ENCODE results near the gene PEX10.
"Not testable (repeated sequence)": the region's sequence is repeated elsewhere in the genome, so short reads cannot be mapped to it uniquely, and the experiment has no call there.

The PEX10 gene

DNA sequence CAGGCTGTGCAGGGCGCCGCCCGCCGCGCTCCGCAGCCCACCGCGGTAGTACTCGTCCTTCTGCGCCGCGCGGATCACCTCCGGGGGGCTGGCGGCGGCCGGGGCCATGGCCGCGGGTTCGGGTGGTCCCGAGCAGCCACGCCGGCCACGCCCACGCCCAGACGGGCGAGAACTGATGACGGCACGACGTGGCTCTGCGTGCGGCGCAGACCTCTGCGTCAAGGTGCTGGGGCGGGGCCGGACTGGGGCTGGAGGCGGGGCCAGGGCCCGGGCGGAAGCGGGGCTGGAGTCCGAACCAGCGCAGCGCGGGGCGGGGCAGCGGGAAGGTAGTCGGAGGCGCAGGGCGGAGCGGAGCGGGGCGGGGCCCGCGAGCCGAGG lies at the start of gene PEX10:
PEX10 (minus strand) TSS at position 170 of the 378 bp plus-strand sequence; CDS start at position 108, 62 bp downstream.
- DNase-seq: peak; percentile 100

DNA sequence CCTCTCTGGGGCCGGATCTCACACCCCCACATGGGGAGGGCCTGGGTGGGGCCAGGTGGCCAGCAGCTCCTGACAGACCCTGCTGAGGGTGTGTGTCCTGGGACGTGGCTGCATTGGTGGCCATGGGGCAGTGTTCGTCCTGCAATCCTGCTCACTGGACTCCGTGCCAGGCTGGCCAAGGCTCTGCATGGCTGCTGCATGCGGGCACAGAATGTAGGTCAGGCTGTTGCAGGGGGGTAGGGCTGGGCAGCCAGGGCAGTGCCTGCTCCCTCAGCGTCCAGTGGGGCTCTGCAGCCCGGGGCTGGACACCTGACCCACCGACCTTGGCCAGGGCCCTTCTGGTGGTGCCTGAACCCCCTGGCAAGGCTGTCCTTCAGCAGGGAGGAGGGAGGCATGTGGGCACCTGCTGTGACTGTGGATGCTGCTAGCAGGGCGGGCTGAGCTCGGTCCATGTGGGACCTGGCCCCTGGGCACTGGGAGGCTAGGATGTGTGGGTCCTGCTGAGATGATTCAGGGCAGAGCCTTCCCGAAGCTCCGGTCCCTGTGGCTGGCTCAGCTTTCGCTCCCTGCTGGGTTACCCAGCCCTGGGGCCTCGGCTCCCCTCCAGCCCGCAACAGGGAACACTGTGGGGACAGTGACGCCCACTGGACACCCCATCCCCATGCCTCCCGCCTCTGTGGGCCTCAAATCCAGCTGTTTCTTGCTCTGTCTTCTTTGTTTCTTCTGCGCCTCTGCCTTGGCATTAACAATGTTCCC lies 48.8 kb upstream of the PEX10 start:
- no peak for DNase-seq

DNA sequence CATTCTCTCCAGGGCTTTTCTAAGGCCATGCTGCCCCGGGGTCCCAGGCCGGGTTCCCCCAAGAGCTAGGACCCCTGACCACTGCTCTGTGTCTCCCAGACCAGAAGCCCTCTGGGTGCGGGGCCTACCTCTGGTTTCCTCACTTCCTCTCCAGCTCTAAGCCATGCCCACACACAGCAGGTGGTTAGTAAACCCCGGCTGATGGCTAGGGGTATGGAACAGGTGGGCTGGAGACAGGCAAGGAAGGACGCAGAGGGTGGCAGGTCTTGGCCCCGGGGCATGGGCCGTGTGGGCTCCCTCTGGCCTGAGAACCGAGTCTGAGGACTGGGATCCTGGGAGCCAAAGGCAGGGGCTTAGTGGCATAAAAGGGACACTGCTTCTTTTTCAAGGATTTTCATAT lies 47.8 kb upstream of the PEX10 start:
- DNase-seq: no peak

DNA sequence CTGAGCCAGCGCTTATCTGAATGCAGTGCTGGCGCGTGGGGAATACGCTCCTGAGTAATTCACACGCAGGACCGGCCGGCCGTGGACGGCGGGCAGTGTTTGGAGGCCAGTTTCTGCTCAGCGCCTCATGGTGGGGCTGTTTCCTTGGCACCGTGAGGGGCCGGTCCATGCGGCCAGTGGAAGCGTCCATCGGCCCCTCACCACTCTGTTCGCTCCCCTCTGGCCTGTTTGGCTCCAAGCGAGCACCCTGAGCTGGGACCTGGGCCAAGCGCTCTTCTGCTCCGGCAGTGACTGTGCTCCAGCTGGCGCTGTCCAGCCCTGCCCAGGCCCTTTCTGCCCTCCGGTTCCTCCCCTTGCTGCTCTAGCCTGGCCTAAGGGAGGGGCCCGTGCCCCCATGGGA lies 47.4 kb upstream of the PEX10 start:
- DNase-seq: no peak

DNA sequence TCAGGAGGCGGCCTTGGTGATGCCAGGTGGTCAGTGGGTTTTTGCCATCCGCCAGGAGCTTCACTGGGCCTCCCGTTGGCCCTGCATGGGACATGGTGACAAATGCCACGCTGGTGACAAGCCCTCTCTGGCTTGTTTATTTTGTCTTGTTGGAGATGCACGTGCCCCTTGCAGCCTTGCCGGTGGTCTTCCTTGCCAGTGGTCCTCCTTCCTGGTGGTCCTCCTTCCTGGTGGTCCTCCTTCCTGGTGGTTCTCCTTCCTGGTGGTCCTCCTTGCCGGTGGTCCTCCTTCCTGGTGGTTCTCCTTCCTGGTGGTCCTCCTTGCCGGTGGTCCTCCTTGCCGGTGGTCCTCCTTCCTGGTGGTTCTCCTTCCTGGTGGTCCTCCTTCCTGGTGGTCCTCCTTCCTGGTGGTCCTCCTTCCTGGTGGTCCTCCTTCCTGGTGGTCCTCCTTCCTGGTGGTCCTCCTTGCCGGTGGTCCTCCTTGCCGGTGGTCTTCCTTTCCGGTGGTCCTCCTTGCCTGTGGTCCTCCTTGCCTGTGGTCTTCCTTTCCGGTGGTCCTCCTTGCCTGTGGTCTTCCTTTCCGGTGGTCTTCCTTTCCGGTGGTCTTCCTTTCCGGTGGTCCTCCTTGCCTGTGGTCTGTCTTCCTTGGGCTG lies 46.9 kb upstream of the PEX10 start:
- not testable (repeated sequence) for DNase-seq

DNA sequence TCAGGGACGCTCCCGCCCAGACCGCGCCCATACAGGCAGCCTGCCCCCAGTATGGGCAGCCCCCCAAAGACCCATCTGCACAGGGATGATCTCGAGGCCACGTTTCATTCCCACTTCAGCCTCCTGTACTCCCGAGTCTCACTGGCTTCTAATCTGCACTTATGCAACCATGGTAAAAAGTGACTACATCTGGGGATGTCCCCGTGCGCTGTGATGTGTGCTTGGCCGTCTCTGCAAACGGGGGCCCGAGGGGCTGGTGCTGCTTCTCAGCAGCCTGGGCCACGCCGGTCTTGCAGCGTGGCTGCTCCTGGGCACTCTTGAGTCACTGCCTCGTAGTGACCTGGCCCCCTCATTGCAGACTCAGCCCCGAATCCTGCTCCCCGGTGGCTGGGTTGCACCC lies 46.3 kb upstream of the PEX10 start:
- no peak for DNase-seq

DNA sequence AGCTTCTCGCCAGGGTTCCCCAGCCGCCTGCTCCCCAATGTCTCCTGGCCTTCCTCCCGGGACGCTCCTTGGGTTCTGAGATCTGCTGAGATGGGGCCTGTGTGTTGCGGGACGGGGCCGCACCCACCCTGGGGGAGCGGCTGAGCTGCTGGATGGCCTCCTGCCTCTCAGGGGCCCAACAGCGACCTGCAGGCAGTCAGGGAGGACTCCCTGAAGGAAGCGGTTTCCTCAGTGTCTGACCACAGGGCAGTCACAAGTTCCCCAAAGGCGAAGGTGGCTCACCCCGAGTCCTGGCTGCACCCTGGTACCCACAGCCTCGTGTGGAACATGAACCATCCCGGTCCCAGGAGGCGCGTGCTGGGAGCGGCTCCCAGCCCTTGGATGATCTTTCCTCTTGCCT lies 45.1 kb upstream of the PEX10 start:
- no peak for DNase-seq

DNA sequence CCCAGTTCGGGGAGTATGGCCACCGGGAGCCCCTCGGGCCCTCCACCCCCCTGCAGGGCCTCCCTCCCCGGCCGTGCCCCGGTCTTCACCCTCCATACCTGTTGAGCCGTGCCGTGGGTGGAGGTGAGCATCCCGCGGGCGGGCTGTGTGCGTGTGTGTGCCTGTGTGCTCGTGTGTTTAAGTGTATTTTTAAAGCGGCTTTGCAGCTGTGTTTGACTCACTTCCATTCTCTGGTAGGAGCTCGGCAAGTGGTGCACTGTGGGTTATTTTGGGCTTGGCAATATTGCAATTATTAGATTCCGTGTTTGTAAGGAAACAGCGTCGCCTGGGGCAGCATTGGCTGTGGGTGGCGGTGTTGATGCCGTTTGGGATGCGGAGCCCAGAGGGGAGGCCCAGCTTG lies 43.4 kb upstream of the PEX10 start:
- DNase-seq: no peak

DNA sequence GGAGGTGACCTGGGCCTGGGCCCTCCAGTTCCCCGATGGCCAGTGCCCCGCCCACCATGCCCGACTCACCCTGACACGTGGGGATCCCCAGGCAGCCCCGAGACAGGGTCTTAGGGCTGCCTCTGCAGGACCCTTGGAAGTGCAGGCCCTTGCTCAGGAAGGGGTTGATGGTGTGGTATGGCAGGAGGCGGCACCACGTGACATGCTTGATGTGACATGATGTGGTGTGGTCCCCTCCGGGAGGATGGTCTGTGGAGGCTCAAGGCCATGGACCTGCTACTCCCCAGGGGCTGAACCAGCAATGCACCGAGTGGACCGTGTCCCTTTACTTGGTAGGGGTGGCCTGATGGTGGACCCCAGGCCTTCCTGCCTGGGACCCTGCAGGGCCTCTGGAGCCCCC lies 41.9 kb upstream of the PEX10 start:
- no peak for DNase-seq

DNA sequence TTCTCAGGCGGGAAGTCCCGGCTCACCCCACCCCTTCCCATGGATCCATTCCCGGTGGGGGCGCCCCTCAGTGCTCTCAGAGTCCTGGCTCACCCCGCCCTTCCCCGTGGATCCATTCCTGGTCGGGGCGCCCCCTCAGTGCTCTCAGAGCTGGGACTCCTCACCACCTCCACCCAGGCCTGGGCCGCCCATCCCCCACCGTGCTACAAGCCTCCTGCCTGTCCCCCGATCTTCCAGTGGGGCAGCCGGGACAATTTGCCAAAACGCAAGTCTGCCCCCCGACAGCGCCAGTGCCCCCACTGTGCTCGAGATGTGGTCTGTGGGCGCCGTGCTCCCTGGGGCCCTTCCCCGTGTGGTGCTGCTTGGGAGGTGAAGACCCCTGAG lies 40.6 kb upstream of the PEX10 start:
- DNase-seq: no peak

DNA sequence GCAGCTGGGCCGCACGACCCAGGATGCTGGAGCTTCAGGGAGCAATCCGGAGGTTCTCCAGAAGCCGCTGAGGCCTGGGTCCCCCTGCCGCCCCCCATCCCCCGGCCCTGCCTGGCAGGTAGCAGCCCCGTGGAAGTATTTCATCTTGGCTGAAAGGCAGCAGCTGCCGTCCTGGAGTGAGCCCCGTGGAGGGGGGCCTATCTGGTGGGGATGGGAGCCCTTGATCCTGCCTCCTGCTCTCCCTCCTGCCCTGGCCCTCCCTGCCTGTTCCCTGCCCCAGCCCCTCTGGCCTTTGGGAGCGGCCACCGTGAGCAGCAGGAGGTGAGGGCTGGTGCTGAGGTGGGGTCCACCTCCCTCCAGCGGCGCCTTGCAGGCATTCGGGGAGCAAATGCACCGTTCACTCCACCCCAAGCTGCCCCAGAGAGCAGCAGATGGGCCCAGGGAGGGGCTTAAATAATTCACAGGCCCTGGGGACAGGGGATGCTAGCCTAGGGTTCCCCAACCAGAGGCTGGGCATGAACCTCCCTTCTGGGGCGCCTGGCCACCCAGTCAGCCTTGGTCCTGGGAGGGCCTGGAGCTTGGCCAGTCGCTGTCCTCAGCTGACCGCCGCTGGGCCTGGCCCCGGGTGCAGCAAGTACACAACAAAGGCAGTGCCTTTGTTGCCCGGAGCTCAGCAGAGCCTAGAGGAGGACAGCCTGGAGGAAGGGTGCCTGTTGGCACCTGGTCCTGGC lies 40.0 kb upstream of the PEX10 start:
- DNase-seq: no peak

DNA sequence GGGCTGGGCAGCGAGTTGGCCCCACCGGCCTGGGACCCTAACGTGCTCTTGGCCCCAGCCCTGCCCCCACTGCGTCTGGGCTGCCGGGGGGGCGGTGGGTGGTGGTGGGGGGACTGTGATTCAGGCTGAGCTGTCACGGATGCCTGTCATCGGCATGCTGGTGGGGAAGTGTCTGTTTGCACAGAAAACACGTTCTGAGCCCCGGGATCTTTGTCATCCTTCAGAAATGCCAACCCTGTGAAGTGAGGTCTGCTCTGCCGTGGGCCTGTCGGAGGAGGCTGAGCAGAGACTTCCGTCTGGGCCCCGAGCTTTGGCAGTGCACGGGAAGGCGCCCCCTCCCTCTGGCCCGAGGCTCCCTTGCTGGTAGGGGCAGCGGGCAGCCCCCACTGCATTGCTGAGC lies 39.4 kb upstream of the PEX10 start:
- DNase-seq: no peak

DNA sequence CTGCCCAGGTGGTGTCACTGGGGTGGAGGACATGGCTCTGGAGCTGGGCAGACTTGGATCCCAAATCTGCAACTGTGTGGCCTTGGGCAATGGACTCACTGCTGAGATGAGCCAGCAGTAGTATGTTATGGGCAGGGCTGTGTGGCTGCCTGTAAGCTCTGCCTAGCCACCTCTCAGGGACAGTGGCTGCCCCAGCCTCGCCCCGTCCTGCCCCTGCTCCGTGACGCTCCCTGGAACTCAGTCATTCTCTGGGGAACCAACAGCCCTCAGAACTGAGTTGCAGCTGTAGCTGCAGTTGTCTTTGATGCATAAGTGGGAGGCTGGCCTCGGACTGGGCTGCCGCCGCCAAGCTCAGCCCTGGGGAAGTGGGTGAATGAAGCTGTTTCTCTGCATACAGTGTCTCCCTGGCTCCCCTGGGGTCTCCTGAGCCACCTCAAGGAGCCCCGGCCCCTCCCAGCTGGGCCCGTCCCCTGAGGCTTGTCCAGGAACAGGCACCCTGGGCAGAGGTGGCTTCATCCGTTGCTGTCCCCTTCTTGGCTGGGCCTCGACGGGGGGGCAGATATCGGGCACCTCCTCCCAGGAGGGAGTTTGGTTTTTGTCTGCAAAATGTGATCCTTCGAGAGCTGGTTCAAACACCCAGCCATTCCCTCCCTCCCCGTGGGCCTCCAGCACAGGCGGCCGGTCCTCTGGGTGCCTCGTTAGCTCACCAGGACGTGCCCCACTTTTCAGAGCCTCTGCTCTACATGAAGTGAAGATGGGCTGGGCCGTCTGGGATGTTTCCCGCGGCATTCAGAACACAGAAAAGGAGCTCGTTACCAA lies 37.5 kb upstream of the PEX10 start:
- no peak for DNase-seq

DNA sequence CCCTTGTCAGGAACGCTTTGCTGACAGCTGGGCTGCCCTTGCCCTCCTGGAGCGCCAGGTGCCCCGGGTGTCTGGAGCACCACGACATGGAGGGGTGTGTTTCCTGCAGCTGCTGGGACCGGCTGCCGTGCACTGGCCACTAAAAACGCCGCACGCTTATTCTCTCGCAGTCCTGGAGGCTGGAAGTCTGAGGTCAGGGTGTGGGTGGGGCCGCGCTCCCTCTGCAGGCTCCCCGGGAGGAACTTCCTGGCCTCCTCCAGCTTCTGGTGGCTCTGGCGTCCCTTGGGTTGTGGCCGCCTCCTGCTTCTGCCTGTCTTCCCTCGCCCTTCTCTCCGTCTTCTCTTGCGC lies 35.7 kb upstream of the PEX10 start:
- DNase-seq: no peak

DNA sequence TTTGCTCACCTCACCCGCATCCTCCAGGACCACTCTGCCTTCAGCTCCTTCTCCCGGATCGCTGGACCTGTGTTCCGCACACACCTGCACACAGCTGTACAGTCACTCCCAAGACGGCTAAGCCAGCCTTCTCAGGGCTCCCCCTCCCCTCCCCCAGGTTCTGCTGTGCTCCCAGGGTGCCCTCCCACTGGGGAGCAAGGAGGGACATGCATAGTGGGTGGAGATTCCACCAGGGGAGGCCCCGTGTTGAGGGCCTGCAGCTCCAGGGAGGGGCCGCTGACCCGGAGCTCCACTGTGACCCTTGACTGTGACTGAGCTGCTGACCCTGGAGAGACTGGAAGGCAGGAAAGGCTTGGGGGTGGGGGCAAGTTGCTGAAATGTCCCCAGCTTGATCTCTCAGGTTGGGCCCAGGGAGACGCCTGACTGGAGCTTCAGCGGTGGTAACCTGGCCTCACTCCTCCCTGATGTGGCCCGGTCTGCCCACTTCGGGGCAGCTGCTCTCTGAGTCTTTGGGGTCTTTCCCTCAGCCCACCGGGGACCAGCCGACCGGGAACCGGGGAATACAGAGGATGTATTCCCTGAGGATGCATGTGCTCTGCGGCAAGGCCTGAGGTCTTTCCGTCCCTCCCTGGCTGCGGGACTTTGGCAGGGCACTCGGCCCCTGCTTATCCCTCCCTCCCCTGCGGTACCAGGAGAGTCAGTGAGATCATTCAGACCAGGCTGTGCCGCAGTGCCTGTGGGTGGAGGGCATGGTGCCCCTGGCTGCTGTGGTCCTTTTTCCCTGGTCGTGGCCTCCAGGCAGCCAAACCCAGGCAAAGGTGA lies 35.1 kb upstream of the PEX10 start:
- DNase-seq: no peak

DNA sequence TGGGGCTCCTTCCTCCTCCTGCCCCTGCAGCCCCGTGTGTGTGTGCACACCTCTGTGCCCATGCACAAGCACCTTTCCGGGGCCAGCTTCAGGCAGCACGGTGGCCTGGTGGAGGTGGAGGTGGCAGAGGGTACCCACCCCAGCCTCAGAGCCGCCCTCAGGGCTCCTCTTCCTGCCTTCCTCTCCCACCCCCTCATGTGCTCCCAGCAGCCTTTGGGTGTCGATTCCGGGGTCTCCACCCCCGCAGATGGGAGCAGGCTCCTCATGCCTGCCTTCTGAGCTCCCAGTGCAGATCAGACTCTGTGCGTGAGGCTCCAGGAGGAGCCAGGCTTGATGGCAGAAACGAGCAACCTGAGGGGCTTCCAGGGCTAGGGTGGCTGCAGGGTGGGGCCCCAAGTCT lies 34.5 kb upstream of the PEX10 start:
- DNase-seq: no peak

DNA sequence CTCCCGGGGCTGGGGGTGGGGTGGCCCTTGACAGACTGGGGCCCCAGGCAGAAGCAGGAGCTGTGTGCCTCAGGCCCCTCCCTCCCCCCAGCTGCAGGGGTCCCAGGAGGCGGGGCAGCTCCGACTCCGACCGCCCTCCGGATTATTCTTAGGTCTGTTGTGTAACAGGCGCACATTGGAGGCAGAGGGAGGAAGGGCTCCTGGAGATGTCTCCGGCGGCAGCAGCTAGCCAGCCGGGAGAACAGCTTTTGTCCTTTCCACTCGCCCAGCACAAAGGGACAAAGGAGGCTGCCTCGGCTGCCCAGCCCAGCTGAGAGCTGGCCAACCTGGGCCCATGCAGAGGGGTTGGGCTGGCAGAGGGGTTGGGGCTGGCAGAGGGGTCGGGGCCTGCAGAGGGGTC lies 34.0 kb upstream of the PEX10 start:
- DNase-seq: no peak

DNA sequence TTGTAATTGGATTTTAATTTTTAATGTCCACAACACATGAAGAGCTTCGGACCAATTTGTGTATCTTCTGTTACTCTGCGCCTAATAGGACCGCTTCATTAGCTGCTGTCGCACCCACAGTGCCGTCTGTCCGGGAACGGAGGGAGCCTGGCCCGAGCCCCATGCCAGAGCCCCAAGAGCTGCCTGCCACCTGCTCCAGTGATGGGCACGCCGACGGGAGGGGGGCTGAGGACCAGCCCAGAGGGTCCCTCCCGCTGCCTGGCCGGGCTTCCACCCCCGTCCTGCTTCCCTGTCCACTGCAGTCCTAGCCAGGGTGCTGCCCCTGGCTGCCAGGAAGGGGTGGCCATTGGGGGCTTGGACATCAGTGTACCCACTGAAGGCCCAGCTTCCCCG lies 33.5 kb upstream of the PEX10 start:
- no peak for DNase-seq

DNA sequence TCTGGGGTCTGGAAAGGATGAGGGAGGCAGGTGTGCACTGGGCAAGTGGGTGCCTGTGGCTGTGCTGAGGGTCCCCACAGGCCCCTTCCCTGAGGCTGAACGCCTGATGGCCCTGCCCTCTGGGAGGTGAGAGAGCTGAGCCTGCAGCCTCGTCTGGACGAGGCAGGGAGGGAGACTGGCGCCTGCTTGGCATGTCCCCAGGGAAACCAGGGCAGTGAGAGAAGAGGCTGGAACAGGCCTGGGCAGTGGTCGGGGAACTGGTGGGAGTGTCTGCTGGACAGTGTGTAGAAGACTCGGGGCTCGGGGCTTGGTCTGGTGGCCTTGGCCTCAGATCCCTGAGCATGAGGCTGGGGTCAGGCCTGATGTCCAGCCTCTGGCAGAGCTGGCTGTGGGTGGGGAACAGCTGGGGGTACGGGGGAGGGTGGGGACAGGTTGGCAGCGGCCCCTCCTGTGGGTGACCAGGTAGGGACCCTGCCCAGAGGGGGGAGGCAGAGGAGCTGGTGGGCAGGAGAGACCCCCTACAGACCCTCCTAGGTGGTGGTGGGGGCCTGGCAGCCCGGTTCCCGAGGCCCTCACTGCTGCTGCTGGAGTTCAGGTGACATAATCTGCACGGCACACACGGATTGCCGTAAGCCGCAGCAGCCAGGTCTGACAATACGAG lies 32.9 kb upstream of the PEX10 start:
- no peak for DNase-seq

DNA sequence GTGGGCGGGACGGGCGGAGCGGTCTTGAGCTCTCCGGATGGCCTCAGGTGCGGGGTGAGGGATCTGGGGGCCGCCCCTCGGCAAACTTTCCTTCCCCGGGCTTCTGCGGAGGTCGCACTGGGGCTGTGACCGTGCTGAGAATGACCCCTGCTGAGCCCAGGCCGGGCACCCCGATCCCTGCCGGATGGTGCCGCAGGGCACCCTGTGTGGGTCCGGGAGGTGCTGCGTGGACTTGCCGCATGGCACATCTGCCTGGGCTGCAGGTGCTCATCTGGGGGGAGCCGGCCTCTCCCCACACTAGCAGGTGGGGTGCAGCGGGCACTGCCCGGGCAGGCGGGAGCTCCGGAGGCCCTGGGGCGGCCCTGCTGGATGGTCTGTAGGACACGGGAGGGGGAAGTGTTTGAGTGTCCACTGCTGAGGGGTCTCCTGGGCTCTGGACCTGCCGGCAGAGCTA lies 31.8 kb upstream of the PEX10 start:
- DNase-seq: no peak

DNA sequence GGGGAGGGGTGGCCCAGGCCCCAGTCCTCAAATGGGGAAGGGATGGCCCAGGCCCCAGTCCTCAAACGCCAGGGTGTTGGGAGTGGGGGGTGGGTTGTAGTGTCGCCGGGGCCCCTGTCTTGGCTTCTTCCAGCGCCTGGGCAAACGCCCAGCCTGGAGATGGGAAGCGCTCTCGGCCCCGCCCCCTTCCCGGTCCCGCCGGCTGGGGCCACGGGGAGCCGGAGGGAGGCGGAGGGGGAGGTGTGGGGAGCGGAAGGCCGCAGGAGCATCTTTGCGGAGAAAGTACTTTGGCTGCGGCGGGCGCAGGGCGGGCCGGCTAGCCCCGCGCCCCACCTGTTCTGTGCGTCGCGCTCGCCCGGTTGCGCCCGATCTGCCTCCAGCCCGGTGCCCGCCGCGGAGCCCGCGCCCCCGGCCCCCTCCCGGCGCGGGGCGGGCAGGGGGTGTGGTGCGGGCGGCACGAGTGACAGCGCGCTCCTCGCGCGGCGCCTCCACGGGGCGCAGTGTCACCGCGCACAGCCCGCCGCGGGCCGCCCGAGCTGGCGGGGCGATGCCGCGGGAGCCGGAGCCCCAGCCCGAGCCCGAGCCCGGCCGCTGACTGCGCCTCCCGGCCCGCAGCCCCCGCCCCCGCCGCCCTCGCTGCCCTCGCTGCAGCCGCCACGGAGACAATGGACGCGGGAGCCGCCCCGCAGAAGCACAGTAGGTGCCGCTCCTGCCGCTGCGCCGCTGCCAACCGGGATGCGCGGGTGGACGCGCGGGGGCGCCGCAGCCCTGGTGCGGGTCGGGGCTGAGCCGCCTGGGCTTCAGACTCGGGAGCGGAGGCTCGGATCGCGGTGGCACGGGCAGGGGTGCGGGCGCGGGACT lies 31.1 kb upstream of the PEX10 start:
- peak; percentile 44 for DNase-seq

Measured in stimulated activated CD8-positive, alpha-beta memory T cell treated with anti-CD3 and anti-CD28 coated beads, Interleukin-4, amount 100 ng/mL, for 48 hours (primary cell).